CD4-positive, alpha-beta T cell treated with Interleukin-15 for 4 hours (primary cell): ENCODE data around the gene RGS6.

Experiments
- DNase-seq: peaks from one replicate; pipeline ENCODE4 v3.0.0-alpha.2; 2020; ENCODE audit warnings: low spot score

Gene RGS6

GRCh38 chr14:72610096-72610830 lies 678.0 kb downstream of the RGS6 start:
- DNase-seq = no peak

- DNase-seq = no peak
Observed at GRCh38 chr14:72610831-72611200, 678.6 kb downstream of the RGS6 start.

GRCh38 chr14:72611506-72611905 lies 679.3 kb downstream of the RGS6 start:
- no peak for DNase-seq

- no peak for DNase-seq
Observed at GRCh38 chr14:72612041-72612440, 679.8 kb downstream of the RGS6 start.

- no peak for DNase-seq
Observed at GRCh38 chr14:72613231-72613974, 681.2 kb downstream of the RGS6 start.

GRCh38 chr14:72613975-72614319 lies 681.7 kb downstream of the RGS6 start:
- DNase-seq = no peak

- DNase-seq = no peak
Observed at GRCh38 chr14:72614365-72614764, 682.1 kb downstream of the RGS6 start.

- no peak for DNase-seq
Observed at GRCh38 chr14:72614891-72615415, 682.7 kb downstream of the RGS6 start.

GRCh38 chr14:72615451-72616121 lies 683.4 kb downstream of the RGS6 start:
- no peak for DNase-seq
